ENCODE results near the gene ELOA. TPM values are rescaled to one million over a fixed set of nuclear protein-coding genes. Genes with fewer than 3 reads are reported as not detected.

ELOA gene
- total and polyA plus RNA-seq, 2 of the 13 experiments (the other 11 are each of a cell fraction or from before 2014, with no cell fraction given), result 14.2 to 28.5 TPM

DNA sequence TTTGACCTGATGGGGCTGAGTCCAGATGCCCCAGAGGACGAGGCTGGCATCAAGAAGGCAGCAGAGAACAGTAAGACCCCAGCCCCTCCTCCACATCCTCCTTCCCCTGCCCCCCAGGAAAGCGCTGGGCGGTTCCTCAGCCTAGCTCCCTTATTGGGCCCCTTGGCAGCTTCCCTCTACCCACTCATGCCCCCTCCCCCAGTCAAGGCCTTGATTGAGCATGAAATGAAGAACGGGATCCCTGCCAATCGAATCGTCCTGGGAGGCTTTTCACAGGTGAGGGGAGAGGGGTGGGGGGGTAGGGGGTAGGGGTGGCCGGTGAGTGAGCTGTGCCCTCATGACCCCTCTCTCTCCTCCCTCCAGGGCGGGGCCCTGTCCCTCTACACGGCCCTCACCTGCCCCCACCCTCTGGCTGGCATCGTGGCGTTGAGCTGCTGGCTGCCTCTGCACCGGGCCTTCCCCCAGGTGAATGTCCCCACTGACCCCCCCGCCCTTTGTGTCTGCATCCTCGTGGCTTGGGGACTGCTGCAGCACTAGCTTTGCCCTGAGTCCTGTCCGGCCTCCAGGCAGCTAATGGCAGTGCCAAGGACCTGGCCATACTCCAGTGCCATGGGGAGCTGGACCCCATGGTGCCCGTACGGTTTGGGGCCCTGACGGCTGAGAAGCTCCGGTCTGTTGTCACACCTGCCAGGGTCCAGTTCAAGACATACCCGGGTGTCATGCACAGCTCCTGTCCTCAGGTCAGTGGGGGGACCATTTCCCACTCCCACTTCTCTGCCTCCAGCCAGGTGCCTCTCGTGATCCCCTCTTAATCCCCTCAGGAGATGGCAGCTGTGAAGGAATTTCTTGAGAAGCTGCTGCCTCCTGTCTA is 50.8 kb downstream of the ELOA start:
- Histone ChIP-seq H3K36me3 (replicated peaks in 1 of 2; ENCODE audit: control insufficient read depth in 1 of 2, insufficient read depth in 2 of 2, low read length in 2 of 2) (peaks cover 16 to 44% of the 10 kb centered on the region in 2 experiments; a peak in 4 of 5 replicates), H2AFZ (ENCODE audit: low read length) (no peak overlapping the region), H3K9ac (ENCODE audit: insufficient read depth, low read depth, low read length) (no peak overlapping the region), H3K27me3 (ENCODE audit: control insufficient read depth in 1 of 2, insufficient read depth in 2 of 2, low read length in 2 of 2) (no peaks in the 10 kb centered on the region; a peak in 1 of 5 replicates), H3K4me1 (ENCODE audit: insufficient read depth, low read length) (peaks cover 44% of the 10 kb centered on the region), H4K20me1 (ENCODE audit: insufficient read depth, low read length) (peaks cover 7% of the 10 kb centered on the region; the same call in 1 of the 2 replicates), H3K79me2 (ENCODE audit: insufficient read depth, low read length) (peaks cover 22% of the 10 kb centered on the region), H3K9me3 (ENCODE audit: low read length) (no peaks in the 10 kb centered on the region), H3K4me3 (replicated peaks in 1 of 3; ENCODE audit: insufficient read depth in 1 of 3, low read depth in 2 of 3, low read length in 3 of 3) (no peak overlapping the region), H3K4me2 (ENCODE audit: low read depth, low read length) (no peak overlapping the region), H3K27ac (ENCODE audit: extremely low read length, insufficient read depth, low read length) (no peak overlapping the region)
- CTCF ChIA-PET (ENCODE audit: low intra/inter-chr PET ratio, low total read pairs), result no interaction called here
- intact Hi-C loops (cut with micrococcal nuclease; ENCODE audit: unreplicated experiment), result no loop called here
- FAIRE-seq (no peak), DNase-seq (ENCODE audit: low spot score) (no peak), ATAC-seq (no peak)
- 97% methylated on average over 11 of the region's 21 CpGs for WGBS (ENCODE audit: low lambda C conversion rate)
- in situ Hi-C loops (cut with HindIII; ENCODE audit: extremely low pct_ligation_motif_present, low pct_unique_long_range_greater_than_20kb), result no loop called here
- BruUV-seq (replicated peaks), result no TSS peak
- POLR2A ChIA-PET, result interaction anchor here (0.6 to 10.9 kb wide), 2 partner anchors 17 to 31 kb away, joined by 3 to 154 read pairs; partner anchors contain the start of genes HMGCL and PITHD1
- no peak for TF ChIP-seq IKZF1 (IDR thresholded peaks at IDR 0.05)
- TF ChIP-seq, protein P1, sequence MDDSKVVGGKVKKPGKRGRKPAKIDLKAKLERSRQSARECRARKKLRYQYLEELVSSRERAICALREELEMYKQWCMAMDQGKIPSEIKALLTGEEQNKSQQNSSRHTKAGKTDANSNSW (CRISPR knock-in tag; IDR thresholded peaks at IDR 0.05; ENCODE audit: borderline replicate concordance), result no peak
- TF ChIP-seq MAFG (CRISPR knock-in tag; IDR thresholded peaks at IDR 0.05), result no peak
- TF ChIP-seq CBX5 (CRISPR knock-in tag; IDR thresholded peaks at IDR 0.05; ENCODE audit: borderline replicate concordance), result no peak
- no peak for TF ChIP-seq ZNF138 (CRISPR knock-in tag; IDR thresholded peaks at IDR 0.05; ENCODE audit: low read depth)
- peak; percentile 52 for TF ChIP-seq RBFOX2 (IDR thresholded peaks at IDR 0.05; ENCODE audit: low read depth, low read length)
- TF ChIP-seq, protein P2, sequence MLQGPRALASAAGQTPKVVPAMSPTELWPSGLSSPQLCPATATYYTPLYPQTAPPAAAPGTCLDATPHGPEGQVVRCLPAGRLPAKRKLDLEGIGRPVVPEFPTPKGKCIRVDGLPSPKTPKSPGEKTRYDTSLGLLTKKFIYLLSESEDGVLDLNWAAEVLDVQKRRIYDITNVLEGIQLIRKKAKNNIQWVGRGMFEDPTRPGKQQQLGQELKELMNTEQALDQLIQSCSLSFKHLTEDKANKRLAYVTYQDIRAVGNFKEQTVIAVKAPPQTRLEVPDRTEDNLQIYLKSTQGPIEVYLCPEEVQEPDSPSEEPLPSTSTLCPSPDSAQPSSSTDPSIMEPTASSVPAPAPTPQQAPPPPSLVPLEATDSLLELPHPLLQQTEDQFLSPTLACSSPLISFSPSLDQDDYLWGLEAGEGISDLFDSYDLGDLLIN (CRISPR knock-in tag; IDR thresholded peaks at IDR 0.05; ENCODE audit: borderline replicate concordance), result no peak
- TF ChIP-seq AGO2 (optimal IDR thresholded peaks at IDR 0.05; ENCODE audit: low read depth, low read length), result peak; percentile 69
- TF ChIP-seq, protein P3, sequence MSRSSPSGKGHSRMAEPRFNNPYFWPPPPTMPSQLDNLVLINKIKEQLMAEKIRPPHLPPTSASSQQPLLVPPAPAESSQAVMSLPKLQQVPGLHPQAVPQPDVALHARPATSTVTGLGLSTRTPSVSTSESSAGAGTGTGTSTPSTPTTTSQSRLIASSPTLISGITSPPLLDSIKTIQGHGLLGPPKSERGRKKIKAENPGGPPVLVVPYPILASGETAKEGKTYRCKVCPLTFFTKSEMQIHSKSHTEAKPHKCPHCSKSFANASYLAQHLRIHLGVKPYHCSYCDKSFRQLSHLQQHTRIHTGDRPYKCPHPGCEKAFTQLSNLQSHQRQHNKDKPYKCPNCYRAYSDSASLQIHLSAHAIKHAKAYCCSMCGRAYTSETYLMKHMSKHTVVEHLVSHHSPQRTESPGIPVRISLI (CRISPR knock-in tag; IDR thresholded peaks at IDR 0.05; ENCODE audit: borderline replicate concordance), result no peak
- TF ChIP-seq, protein P4, sequence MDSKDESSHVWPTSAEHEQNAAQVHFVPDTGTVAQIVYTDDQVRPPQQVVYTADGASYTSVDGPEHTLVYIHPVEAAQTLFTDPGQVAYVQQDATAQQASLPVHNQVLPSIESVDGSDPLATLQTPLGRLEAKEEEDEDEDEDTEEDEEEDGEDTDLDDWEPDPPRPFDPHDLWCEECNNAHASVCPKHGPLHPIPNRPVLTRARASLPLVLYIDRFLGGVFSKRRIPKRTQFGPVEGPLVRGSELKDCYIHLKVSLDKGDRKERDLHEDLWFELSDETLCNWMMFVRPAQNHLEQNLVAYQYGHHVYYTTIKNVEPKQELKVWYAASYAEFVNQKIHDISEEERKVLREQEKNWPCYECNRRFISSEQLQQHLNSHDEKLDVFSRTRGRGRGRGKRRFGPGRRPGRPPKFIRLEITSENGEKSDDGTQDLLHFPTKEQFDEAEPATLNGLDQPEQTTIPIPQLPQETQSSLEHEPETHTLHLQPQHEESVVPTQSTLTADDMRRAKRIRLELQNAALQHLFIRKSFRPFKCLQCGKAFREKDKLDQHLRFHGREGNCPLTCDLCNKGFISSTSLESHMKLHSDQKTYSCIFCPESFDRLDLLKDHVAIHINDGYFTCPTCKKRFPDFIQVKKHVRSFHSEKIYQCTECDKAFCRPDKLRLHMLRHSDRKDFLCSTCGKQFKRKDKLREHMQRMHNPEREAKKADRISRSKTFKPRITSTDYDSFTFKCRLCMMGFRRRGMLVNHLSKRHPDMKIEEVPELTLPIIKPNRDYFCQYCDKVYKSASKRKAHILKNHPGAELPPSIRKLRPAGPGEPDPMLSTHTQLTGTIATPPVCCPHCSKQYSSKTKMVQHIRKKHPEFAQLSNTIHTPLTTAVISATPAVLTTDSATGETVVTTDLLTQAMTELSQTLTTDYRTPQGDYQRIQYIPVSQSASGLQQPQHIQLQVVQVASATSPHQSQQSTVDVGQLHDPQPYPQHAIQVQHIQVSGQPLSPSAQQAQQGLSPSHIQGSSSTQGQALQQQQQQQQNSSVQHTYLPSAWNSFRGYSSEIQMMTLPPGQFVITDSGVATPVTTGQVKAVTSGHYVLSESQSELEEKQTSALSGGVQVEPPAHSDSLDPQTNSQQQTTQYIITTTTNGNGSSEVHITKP (CRISPR knock-in tag; IDR thresholded peaks at IDR 0.05; ENCODE audit: low read depth), result no peak
- TF ChIP-seq ZNF232 (CRISPR knock-in tag; IDR thresholded peaks at IDR 0.05; ENCODE audit: borderline replicate concordance), result no peak
- TF ChIP-seq, protein P5, sequence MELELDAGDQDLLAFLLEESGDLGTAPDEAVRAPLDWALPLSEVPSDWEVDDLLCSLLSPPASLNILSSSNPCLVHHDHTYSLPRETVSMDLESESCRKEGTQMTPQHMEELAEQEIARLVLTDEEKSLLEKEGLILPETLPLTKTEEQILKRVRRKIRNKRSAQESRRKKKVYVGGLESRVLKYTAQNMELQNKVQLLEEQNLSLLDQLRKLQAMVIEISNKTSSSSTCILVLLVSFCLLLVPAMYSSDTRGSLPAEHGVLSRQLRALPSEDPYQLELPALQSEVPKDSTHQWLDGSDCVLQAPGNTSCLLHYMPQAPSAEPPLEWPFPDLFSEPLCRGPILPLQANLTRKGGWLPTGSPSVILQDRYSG (CRISPR knock-in tag; IDR thresholded peaks at IDR 0.05), result no peak
- TF ChIP-seq GFI1 (CRISPR knock-in tag; IDR thresholded peaks at IDR 0.05; ENCODE audit: borderline replicate concordance), result no peak
